GM10266 (cell line): Measurements from ENCODE around the gene LYPD1.

ENCODE experiments used
- DNase-seq: peaks from one replicate; pipeline ENCODE4 v3.0.0; 2012; ENCODE audit errors: extremely low spot score
- CTCF ChIP-seq: IDR thresholded peaks from 2 replicates; pipeline ENCODE4 v1.5.1; 2012; ENCODE audit warnings: mild to moderate bottlenecking, low read depth; ENCODE audit not compliant: control insufficient read depth, insufficient read depth; ENCODE audit errors: missing control alignments

LYPD1 gene

GRCh38 chr2:132642415-132642814 is 27.6 kb downstream of the LYPD1 start:
- no peak for DNase-seq

GRCh38 chr2:132641819-132642218 is 28.2 kb downstream of the LYPD1 start:
- DNase-seq = no peak
- no peak for TF ChIP-seq CTCF

More at GRCh38 chr2:132642415-132642814, 27.6 kb downstream of the LYPD1 start:
- TF ChIP-seq CTCF = no peak

GRCh38 chr2:132640116-132640515 is 29.9 kb downstream of the LYPD1 start:
- no peak for DNase-seq
- no peak for TF ChIP-seq CTCF

GRCh38 chr2:132638313-132639040 is 31.5 kb downstream of the LYPD1 start:
- DNase-seq = no peak
- TF ChIP-seq CTCF = no peak

- no peak for TF ChIP-seq CTCF
- DNase-seq = no peak
These were observed 33.7 kb downstream of the LYPD1 start for GRCh38 chr2:132636346-132636745.

GRCh38 chr2:132633635-132634034 is 36.4 kb downstream of the LYPD1 start:
- no peak for TF ChIP-seq CTCF

GRCh38 chr2:132632000-132632649 is 37.9 kb downstream of the LYPD1 start:
- no peak for DNase-seq
- no peak for TF ChIP-seq CTCF

More at GRCh38 chr2:132633635-132634034, 36.4 kb downstream of the LYPD1 start:
- no peak for DNase-seq
